ENCODE data around the gene C1orf50.

DNA sequence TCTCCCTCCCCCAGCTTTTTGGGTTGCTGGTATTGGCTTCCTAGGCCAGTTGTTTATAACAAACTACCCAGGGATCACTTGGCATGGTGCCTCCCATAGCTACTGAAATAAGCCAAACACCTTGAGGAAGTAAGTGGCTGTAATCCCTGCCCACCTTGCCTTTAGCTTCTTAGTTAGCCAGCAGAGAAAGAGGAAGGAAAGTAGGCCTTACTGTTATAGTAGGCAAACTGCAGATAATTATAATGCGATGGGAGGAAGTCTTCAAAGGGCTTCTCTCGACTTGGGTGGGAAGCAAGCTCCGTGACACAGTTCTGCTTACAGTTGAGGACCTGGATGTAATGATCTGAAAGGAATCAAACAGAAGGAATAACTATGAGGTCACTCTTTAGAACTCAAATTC, 8.4 kb upstream of the C1orf50 start:
- TF ChIP-seq, protein P1, sequence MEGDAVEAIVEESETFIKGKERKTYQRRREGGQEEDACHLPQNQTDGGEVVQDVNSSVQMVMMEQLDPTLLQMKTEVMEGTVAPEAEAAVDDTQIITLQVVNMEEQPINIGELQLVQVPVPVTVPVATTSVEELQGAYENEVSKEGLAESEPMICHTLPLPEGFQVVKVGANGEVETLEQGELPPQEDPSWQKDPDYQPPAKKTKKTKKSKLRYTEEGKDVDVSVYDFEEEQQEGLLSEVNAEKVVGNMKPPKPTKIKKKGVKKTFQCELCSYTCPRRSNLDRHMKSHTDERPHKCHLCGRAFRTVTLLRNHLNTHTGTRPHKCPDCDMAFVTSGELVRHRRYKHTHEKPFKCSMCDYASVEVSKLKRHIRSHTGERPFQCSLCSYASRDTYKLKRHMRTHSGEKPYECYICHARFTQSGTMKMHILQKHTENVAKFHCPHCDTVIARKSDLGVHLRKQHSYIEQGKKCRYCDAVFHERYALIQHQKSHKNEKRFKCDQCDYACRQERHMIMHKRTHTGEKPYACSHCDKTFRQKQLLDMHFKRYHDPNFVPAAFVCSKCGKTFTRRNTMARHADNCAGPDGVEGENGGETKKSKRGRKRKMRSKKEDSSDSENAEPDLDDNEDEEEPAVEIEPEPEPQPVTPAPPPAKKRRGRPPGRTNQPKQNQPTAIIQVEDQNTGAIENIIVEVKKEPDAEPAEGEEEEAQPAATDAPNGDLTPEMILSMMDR (IDR thresholded peaks at IDR 0.05) = no peak
- TF ChIP-seq JAZF1 (CRISPR knock-in tag; IDR thresholded peaks at IDR 0.05) = no peak
